GOT3 (cell line): ENCODE data around the gene NBDY.

Experiments used
- DNase-seq: peaks from one replicate; lab custom pipeline; 2025; ENCODE audit warnings: mixed read lengths; lab: John Stamatoyannopoulos, UW

The NBDY gene

DNA sequence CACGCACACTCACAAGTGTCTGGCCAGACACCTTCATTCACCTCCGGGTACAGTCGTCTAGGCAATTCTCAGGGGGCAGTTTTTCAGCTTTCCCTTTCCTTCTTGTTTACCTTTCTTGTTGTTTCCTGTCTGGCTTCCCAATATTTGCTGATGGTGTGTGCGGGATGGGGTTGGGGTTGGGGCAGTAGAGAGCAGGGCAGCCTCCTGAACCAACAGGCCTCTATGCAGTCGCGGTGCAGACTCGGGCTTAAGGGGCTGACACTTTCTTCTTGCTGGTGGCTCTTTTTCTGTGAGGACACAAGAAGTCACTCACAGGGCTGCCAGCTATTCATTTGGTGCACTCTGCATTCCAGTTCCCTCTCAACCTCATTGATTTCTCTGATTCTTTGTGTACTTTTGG lies 56.4 kb downstream of the NBDY start:
- no peak for DNase-seq

- DNase-seq = no peak
Measured at GRCh38 chrX:56786889-56787733, 58.1 kb downstream of the NBDY start.

GRCh38 chrX:56787734-56788152 lies 58.7 kb downstream of the NBDY start:
- no peak for DNase-seq

DNA sequence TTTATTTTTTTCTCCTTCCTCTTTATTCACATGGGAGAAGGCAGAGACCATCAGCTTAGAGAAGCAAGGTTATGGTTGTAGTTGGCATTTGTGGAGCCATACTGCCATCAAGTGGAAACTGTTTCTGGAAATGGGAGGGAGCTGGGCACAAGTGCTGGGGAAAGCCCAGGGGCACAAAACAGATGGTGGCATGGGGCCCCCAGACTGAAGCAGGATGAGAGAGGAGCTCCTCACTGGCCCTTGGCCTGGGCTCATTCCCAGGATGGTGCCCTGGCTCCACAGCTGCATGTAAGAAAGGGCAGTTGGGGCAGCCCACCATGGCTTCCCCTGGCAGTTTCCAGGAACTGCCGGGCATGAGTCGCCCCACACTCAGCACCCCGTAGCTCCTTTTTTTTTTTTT lies 59.2 kb downstream of the NBDY start:
- no peak for DNase-seq

- DNase-seq = no peak
Measured at GRCh38 chrX:56788717-56789122, 59.7 kb downstream of the NBDY start.

DNA sequence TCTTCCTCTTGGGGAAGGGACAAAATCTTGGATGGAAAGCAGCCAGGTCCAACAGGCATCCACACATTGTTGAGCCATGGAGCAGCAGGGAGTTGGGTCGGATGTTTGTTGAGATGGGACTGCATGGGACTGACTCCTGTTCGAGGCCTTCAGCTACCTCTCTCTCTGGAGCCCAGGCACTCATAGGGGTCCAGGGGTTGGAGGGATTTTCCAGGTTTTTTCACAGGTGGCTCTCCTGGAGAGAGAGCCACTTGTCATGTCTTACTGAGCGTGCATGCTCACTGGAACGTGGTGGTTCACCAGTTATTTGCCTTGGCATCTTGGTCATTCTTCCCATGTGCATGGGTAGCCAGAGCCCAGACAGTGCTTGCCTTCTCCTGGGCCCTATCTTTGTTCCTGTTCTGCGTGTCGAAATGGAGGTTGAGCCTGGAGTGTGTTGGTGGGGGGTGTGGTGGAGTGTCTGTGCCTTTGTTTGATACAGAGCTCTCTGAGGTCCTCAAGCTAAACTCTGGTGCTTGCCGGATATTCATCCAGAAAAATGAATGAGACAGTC lies 60.6 kb downstream of the NBDY start:
- DNase-seq = no peak

GRCh38 chrX:56790778-56791177 lies 61.7 kb downstream of the NBDY start:
- no peak for DNase-seq

DNA sequence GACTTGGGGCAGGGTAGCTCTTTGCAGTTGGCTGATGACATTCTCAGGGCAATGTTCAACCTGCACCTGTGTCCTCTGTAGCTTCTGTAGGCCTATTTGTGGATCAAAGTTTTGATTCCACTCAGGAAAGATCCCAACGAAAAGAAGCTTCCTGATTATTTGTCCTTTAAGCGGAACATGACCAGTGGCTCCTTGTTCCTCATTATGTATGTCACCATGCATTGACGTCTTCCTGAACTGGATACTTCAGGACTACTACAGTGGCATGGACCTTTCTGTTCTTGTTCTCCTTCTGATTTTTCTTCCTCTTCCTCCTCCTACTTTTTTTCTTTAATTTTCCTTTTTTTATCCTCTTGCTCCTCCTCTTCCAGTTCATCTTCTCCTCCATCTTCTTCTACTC lies 62.4 kb downstream of the NBDY start:
- no peak for DNase-seq

- DNase-seq = no peak
Measured at GRCh38 chrX:56792270-56793111, 63.4 kb downstream of the NBDY start.

- no peak for DNase-seq
Measured at GRCh38 chrX:56793112-56793430, 64.0 kb downstream of the NBDY start.

GRCh38 chrX:56793521-56794320 lies 64.7 kb downstream of the NBDY start:
- no peak for DNase-seq

DNA sequence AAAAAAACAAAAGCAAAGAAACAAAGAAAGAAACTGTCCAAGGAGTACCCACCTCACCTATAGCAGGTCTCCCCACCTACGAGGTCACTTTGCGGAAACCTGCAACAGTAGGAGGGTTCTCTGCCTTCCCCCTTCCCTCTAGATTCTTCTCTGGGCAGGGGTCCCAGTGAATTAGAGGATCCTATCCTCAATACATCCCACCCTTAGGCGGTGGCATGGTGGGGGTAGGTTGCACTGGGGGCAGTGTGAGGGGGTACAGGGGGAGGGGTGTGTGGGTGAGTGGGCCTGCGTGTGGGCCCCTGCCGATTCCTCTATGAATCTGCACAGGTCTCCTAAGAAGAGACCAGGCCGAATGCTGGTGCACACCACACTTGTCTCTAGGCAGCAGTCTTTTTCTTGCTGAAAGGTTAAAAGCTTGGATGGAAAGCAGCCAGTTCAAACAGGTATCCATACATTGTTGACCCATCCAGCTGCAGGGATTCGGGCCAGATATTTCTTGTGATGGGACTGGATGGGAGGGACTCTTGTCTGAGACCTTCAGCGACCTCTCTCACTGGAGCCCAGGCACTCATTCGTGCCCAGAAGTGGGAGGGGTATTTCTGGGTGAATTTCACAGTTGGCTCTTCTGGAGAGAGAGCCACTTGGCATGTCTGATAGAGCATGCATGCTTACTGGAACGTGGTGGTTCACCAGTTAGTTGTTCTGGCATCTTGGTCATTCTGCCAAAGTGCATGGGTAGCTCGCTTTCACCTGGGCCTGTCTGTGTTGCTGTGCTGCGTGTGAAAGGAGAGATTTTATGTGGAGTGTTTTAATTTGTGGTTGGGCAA lies 65.6 kb downstream of the NBDY start:
- no peak for DNase-seq

GRCh38 chrX:56795309-56795868 lies 66.3 kb downstream of the NBDY start:
- no peak for DNase-seq

DNA sequence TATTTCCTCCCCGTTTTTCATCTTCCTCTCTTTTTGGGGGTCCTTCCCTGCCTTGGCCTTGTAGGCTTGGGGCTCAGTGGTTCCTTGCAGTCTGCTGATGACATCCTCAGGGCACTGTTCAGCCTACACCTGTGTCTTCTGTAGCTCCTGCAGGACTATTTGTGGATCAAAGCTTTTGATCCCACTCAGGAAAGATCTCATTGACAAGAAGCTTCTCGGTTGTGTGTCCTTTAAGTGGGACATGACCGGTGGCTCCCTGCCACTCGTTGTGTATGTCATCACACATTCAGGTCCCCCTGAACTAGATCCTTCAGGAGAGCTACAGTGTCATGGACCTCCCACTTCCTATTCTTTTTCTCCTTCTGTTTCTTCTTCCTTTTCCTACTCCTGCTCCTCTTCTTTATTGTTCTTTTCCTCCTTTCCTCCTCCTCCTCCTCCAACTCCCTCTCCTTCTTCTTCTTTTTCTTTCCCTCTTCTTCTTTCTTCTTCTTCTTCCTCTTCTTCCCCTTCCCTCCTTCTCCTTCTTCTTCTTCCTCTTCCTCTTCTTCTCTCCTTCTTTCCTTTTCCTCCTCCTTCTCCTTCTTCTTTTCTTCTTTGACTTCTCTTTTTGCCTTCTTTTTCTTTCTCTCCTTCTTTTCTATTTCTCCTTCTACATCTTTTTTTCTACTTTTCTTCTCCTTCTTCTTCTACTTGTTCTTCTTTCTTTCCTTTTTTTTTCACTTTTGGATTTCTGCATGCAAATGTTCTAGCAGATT lies 67.8 kb downstream of the NBDY start:
- no peak for DNase-seq

GRCh38 chrX:56797574-56798338 lies 68.7 kb downstream of the NBDY start:
- no peak for DNase-seq

DNA sequence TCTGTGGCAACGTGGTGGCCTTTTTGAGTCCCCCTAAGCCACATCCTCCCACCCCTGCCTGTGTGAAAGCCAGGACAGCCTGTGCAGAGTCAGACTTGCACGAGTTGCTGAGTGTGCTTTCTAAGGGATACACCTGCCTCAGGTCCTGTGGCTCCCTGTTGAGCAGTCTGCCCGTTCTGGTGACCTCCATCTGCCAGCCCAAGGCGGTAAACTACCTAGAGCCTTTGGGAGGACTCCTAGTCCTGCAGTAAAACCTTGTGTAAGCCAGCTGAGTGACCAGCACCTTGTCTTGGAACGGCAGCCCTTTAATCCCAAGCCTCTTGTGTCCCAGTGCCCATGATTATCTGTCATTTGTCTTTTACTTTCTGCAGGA lies 69.3 kb downstream of the NBDY start:
- DNase-seq = no peak

DNA sequence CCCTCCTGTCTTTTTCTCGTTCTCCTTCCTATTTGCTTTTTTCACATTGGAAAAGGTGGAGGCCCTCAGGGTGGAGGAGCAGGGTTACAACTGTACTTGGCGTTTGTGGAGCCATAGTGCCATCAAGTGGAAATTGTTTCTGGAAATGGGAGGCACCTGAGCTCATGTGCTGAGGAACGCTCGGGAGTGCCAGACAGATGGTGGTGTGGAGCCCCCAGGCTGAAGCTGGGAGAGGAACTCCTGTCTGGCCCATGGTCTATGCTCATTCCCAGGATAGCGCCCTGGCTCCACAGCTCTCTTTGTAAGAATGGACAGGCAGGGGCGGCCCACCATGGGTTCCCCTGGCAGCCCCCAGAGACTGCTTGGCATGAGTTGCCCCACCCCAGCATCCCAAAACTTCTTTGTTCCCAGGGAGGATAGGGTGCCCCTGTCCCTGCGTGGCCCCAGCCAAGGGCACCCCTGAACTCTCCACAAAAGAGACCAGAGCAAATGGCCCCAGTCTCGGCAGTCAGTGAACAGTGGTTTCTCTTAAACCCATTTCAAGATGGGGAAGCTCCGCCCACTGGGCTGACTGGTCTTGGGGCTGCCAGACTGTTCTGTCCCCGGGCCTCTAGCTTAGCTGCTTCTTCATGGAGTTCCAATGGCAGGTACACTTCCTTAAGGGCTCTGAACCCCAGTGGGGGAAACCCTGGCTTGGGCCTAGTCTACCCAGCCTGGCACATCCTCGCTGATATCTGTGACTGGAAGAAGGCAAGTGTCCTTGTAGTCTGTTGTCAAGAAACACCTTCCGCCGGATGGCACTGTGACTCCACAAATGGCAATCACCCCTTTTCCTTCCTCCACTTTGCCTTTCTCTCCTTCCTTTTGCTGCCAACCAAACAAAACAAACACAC lies 70.1 kb downstream of the NBDY start:
- DNase-seq = no peak

- no peak for DNase-seq
Measured at GRCh38 chrX:56800307-56800706, 71.3 kb downstream of the NBDY start.
